ENCODE measurements around the gene PRSS56. TPM values are rescaled to one million over a fixed set of nuclear protein-coding genes. Genes with fewer than 3 reads are reported as not detected.

PRSS56 gene
- total and polyA plus RNA-seq, 2 of the 13 experiments (the other 11 are each of a cell fraction or from before 2014, with no cell fraction given), result not detected

GRCh38 chr2:232526372-232526941 is 6.3 kb downstream of the PRSS56 start (continued):
- TF ChIP-seq DRAP1 (CRISPR knock-in tag; IDR thresholded peaks at IDR 0.05) (no peak), TCF12 (IDR thresholded peaks at IDR 0.05) (no peak), TCF12 (CRISPR knock-in tag; IDR thresholded peaks at IDR 0.05) (no peak), NR0B2 (CRISPR knock-in tag; IDR thresholded peaks at IDR 0.05) (no peak), ZBTB2 (CRISPR knock-in tag; IDR thresholded peaks at IDR 0.05; ENCODE audit: low read depth) (no peak), HMG20A (CRISPR knock-in tag; IDR thresholded peaks at IDR 0.05; ENCODE audit: borderline replicate concordance) (no peak), RXRB (CRISPR knock-in tag; IDR thresholded peaks at IDR 0.05; ENCODE audit: borderline replicate concordance) (no peak), NONO (IDR thresholded peaks at IDR 0.05) (no peak), NONO (CRISPR knock-in tag; conservative IDR thresholded peaks at IDR 0.05) (0 out of 2 replicates have a peak, but pooled peaks have one; percentile 35), ZNF761 (CRISPR knock-in tag; conservative IDR thresholded peaks at IDR 0.05) (no peak), ZNF441 (CRISPR knock-in tag; IDR thresholded peaks at IDR 0.05; ENCODE audit: borderline replicate concordance) (no peak), ESRRA (CRISPR knock-in tag; IDR thresholded peaks at IDR 0.05; ENCODE audit: low read depth) (no peak), ZBTB4 (CRISPR knock-in tag; IDR thresholded peaks at IDR 0.05; ENCODE audit: borderline replicate concordance) (no peak), ZFP91 (CRISPR knock-in tag; IDR thresholded peaks at IDR 0.05; ENCODE audit: borderline replicate concordance) (peak; percentile 20; the same call in 1 of the 2 replicates), IRX3 (CRISPR knock-in tag; IDR thresholded peaks at IDR 0.05; ENCODE audit: borderline replicate concordance, low read depth) (no peak), ZNF549 (CRISPR knock-in tag; IDR thresholded peaks at IDR 0.05) (no peak), ZFP62 (CRISPR knock-in tag; IDR thresholded peaks at IDR 0.05) (no peak), NKX3-1 (CRISPR knock-in tag; IDR thresholded peaks at IDR 0.05) (no peak), SALL1 (CRISPR knock-in tag; IDR thresholded peaks at IDR 0.05) (no peak), ZNF276 (CRISPR knock-in tag; IDR thresholded peaks at IDR 0.05; ENCODE audit: low read depth) (0 out of 2 replicates have a peak, but pooled peaks have one; percentile 24), HNRNPL (IDR thresholded peaks at IDR 0.05; ENCODE audit: low read depth, low read length) (0 out of 2 replicates have a peak, but pooled peaks have one; percentile 50), ZNF207 (IDR thresholded peaks at IDR 0.05; ENCODE audit: borderline replicate concordance) (no peak)

Data from HepG2 (cell line).